ENCODE measurements around the gene STRBP. TPM values are rescaled to one million over a fixed set of nuclear protein-coding genes. Genes with fewer than 3 reads are reported as not detected.

The STRBP gene
- total and polyA plus RNA-seq, 2 of the 8 experiments (the other 6 are each of a cell fraction or from before 2014, with no cell fraction given), result 29.7 to 105 TPM

DNA sequence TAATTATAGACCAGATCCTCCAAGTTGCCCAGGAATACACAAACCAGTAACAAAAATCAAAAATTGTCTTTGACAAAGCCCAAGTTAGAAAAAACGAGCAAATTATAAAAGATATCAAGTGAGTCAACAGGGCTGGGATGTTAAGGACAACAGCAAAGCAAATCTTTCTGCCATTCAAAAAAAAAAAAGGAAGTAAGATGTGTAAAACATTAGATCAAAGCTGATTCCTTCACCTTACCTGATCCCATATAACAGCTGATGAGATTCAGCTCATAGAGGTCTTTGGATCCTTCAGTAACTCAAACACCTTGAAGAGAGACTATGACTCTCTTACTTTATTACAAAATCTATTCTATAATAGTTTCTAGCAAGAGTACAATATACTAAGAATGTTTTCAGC, 100.9 kb downstream of the STRBP start (continued):
- TF ChIP-seq KDM1A (IDR thresholded peaks at IDR 0.05; ENCODE audit: borderline replicate concordance, low read length) (no peak), FOSL1 (IDR thresholded peaks at IDR 0.05; ENCODE audit: insufficient read depth, low read depth, low read length) (no peak), CREB1 (IDR thresholded peaks at IDR 0.05) (no peak), GTF2F1 (IDR thresholded peaks at IDR 0.05; ENCODE audit: borderline replicate concordance, low read depth, low read length) (no peak), POLR2A (IDR thresholded peaks at IDR 0.05; ENCODE audit: control extremely low read depth in 1 of 2, low read depth in 2 of 2, low read length in 2 of 2) (no peak)
- TF ChIP-seq, protein P1, sequence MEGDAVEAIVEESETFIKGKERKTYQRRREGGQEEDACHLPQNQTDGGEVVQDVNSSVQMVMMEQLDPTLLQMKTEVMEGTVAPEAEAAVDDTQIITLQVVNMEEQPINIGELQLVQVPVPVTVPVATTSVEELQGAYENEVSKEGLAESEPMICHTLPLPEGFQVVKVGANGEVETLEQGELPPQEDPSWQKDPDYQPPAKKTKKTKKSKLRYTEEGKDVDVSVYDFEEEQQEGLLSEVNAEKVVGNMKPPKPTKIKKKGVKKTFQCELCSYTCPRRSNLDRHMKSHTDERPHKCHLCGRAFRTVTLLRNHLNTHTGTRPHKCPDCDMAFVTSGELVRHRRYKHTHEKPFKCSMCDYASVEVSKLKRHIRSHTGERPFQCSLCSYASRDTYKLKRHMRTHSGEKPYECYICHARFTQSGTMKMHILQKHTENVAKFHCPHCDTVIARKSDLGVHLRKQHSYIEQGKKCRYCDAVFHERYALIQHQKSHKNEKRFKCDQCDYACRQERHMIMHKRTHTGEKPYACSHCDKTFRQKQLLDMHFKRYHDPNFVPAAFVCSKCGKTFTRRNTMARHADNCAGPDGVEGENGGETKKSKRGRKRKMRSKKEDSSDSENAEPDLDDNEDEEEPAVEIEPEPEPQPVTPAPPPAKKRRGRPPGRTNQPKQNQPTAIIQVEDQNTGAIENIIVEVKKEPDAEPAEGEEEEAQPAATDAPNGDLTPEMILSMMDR (IDR thresholded peaks at IDR 0.05; ENCODE audit: control extremely low read depth in 1 of 3, insufficient read depth in 1 of 3, low read depth in 1 of 3, low read length in 3 of 3), result no peak

Measured in H1 (cell line).